ENCODE measurements around the gene AGXT.

Gene AGXT

DNA sequence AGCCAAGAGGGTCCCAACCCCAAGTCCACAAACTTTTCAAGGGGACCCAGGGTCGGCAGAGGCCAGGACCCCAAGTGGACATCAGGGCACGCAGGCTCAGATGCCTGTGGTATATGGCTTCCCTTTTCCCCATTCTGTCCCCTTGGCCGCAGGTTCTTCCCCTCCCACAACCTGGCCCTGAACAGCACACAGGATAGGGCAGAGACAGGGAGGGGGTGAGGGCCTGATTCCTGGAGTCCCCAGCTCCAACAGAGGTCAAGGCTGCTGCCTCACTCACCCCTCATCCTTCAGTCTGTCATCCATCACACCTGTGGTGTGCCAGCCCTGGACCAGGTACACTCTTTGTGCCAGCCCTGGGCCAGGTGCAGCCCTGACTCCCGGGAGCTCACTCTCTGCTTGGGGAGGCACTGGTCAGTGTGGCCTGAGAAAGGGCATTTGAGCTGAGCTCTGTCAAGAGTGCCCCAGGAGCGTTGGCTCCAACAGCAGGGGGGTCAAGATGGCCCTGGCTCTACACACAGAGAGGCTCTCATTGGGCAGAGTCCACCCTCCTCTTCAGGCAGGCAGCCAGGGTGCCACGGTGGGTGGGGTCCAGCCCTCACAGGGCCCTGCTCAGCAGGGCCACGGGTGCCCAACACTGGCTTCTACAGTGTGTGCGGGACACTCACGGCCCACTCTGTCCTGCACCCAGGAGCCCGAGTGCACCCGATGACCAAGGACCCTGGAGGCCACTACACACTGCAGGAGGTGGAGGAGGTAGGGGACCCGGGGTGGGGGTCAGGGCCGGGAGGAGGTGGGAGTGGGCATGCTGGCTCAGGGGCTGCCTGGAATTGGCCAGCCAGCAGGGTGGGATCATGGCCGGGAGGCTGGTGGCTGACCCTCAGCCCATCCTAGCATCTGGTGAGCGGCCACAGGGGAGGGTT is 1.6 kb downstream of the AGXT start:
- Histone ChIP-seq H3K9me3 (ENCODE audit: control insufficient read depth, low read length) (no peaks in the 10 kb centered on the region), H3K4me1 (ENCODE audit: control insufficient read depth, insufficient read depth, low read length) (no peaks in the 10 kb centered on the region), H3K27me3 (ENCODE audit: control insufficient read depth, insufficient read depth, low read length, poor library complexity, severe bottlenecking) (no peaks in the 10 kb centered on the region), H3K4me3 (ENCODE audit: insufficient read depth, low read depth, low read length) (no peak overlapping the region), H3K27ac (ENCODE audit: insufficient read depth, low read depth, low read length, poor library complexity, severe bottlenecking) (no peak overlapping the region), H3K36me3 (ENCODE audit: control insufficient read depth, insufficient read depth, low read length) (no peaks in the 10 kb centered on the region)
- WGBS, 2 experiments = 91 to 93% methylated on average over 15 of the region's 15 CpGs

DNA sequence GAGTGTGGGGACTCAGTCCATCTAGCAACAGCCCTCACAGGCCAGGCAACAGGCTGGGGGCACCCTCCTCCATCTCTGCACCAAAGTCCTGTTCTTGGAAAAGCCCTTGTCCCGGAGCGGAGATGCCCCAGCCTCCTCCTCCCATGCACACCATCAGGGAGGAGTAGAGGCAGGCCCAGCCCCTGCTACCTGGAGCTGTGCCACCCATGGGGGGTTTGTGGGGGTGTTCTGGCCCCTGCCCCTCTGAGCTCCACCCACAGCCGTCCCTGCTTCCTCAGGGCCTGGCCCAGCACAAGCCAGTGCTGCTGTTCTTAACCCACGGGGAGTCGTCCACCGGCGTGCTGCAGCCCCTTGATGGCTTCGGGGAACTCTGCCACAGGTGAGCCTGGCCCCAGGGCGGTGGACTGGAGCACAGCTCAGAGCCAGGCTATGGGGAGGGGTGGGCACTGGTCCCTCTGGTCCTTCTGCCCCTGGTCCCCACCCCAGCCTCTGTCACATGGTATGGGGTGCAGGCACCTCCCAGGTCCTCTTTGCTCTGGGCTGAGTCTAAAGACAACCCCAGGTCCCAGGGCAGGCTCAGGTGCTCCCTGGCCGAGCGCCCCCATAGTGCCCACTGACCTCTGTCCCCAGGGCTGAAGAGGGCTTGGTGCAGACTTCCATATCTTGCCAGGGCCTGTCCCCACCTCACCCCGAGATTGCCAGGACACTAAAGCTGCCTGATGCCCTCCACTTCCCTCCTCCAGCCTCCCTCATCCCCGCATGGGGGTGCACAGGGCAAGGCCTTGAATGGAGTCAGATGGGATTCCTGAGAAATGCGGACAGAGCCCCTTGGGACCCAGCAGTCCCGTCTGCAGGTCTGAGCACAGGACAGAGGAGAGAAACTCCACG is 2.7 kb downstream of the AGXT start:
- H3K4me3 ChIP-seq (ENCODE audit: insufficient read depth, low read depth, low read length) = no peak overlapping the region
- no peaks in the 10 kb centered on the region for H3K27me3 ChIP-seq (ENCODE audit: control insufficient read depth, insufficient read depth, low read length, poor library complexity, severe bottlenecking)
- WGBS, 2 experiments = 90 to 92% methylated on average over 16 of the region's 16 CpGs
- H3K4me1 ChIP-seq (ENCODE audit: control insufficient read depth, insufficient read depth, low read length) = no peaks in the 10 kb centered on the region
- no peaks in the 10 kb centered on the region for H3K9me3 ChIP-seq (ENCODE audit: control insufficient read depth, low read length)
- H3K27ac ChIP-seq (ENCODE audit: insufficient read depth, low read depth, low read length, poor library complexity, severe bottlenecking) = no peak overlapping the region
- H3K36me3 ChIP-seq (ENCODE audit: control insufficient read depth, insufficient read depth, low read length) = no peaks in the 10 kb centered on the region

DNA sequence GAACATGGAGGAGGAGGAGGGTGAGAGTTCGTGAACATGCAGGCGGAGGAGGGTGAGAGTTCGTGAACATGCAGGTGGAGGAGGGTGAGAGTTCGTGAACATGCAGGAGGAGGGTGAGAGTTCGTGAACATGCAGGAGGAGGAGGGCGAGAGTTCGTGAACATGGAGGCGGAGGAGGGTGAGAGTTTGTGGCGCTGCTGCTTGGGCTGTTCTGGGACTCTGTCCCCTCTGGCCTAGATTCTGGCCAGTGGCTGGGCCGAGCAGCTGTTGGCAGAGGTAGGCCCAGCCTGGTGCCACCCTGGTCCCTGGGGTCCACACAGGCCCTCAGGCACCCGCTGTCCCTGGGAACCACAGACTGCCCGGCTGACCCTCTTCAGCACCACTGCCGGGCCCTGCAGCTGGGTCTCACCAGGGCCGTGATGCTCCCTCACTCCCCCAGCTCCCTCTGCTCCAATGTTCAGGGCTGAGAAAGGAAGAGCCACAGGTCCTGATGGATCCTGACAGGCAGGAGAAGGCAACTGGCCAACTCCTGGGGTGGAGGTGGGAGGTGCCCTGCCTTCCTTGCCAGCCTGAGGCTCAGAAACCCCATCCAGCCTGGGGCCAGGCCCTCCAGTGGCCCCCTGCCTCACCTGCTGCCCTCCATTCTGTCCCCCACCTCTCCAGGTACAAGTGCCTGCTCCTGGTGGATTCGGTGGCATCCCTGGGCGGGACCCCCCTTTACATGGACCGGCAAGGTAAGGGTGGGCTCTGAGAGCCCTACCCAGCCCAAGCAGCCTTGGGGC is 3.9 kb downstream of the AGXT start:
- no peaks in the 10 kb centered on the region for H3K27me3 ChIP-seq (ENCODE audit: control insufficient read depth, insufficient read depth, low read length, poor library complexity, severe bottlenecking)
- no peaks in the 10 kb centered on the region for H3K4me1 ChIP-seq (ENCODE audit: control insufficient read depth, insufficient read depth, low read length)
- no peak overlapping the region for H3K4me3 ChIP-seq (ENCODE audit: insufficient read depth, low read depth, low read length)
- no peaks in the 10 kb centered on the region for H3K9me3 ChIP-seq (ENCODE audit: control insufficient read depth, low read length)
- H3K36me3 ChIP-seq (ENCODE audit: control insufficient read depth, insufficient read depth, low read length) = no peaks in the 10 kb centered on the region
- 93 to 94% methylated on average over 17 of the region's 17 CpGs for WGBS, 2 experiments
- H3K27ac ChIP-seq (ENCODE audit: insufficient read depth, low read depth, low read length, poor library complexity, severe bottlenecking) = no peak overlapping the region

DNA sequence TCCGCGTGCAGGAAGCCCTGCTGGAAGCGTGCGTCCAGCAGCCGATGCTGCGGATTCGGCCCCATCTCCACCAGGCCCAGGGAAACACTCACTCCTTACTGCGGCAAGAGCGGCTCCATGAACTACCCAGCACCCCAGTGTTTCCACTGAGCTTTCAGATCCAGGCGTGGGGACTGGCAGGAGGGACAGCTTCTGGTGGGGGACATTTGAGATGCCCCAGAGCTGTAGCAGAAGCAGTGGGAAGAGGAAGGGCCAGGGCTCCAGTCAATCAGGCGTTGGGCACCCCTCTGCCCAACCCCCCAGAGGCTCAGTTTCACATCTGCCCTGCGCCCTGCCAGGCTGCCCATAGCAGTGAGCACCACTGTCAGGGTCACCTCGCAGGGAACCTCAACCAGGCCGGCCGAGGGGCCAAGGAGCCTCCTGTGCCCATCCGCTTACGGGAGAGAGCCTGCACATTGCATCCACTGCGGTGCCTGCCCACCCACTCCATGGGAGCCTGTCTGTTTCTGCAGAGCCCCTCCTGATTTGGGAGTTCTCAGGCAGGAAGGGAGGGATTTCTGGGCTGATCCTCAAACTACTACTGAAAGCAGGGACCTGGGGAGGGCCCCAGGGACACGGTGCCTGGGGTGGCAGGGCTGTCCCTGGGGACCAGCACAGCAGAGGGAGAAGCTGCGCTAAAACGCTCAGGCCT is 4.6 kb downstream of the AGXT start:
- H3K9me3 ChIP-seq (ENCODE audit: control insufficient read depth, low read length) = no peaks in the 10 kb centered on the region
- H3K4me1 ChIP-seq (ENCODE audit: control insufficient read depth, insufficient read depth, low read length) = no peaks in the 10 kb centered on the region
- H3K4me3 ChIP-seq (ENCODE audit: insufficient read depth, low read depth, low read length) = no peak overlapping the region
- no peaks in the 10 kb centered on the region for H3K36me3 ChIP-seq (ENCODE audit: control insufficient read depth, insufficient read depth, low read length)
- no peaks in the 10 kb centered on the region for H3K27me3 ChIP-seq (ENCODE audit: control insufficient read depth, insufficient read depth, low read length, poor library complexity, severe bottlenecking)
- WGBS, 2 experiments = 91 to 94% methylated on average over 21 of the region's 21 CpGs
- no peak overlapping the region for H3K27ac ChIP-seq (ENCODE audit: insufficient read depth, low read depth, low read length, poor library complexity, severe bottlenecking)

DNA sequence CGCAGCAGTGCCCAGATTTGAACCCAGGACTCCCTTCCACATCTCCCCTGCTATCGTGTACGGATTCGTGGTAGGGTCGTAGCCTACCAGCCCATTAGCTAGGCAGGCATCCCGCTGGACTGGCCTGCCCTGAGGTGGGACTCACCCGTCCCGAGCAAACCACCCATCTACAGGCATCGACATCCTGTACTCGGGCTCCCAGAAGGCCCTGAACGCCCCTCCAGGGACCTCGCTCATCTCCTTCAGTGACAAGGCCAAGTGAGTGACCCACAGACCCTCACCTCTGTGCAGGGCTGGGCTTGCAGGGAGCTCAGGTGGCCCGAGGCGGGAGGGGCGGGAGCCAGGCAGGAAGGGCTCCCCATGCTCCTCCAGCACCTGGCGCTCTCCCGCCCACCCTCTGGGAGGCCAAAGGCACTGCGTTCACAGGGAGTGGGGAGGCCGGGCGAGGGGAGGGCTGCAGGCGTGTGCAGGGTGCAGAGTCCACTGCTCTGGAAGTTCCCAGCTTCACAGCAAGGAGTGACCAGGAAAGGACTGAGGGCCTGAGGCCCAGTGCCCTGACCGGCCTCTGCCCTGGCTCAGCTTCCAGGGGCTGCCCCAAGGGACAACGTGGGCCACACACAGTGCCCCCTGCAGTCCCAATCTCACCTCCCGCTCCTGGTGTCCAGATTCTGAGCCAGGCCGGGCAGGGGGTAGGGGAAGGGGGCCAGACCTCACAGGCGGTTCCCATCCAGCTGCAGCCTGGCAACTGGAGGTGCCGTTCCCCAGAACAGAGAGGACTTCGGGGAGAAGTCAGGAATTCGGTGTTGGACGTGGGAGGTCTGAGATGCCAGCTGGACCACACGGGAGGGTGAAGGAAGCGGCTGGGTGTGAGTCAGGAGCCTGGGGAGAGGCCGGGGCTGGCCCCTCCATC is 5.4 kb downstream of the AGXT start:
- Histone ChIP-seq H3K4me1 (ENCODE audit: control insufficient read depth, insufficient read depth, low read length) (no peaks in the 10 kb centered on the region), H3K27me3 (ENCODE audit: control insufficient read depth, insufficient read depth, low read length, poor library complexity, severe bottlenecking) (no peaks in the 10 kb centered on the region), H3K4me3 (ENCODE audit: insufficient read depth, low read depth, low read length) (no peak overlapping the region), H3K9me3 (ENCODE audit: control insufficient read depth, low read length) (no peaks in the 10 kb centered on the region), H3K36me3 (ENCODE audit: control insufficient read depth, insufficient read depth, low read length) (no peaks in the 10 kb centered on the region), H3K27ac (ENCODE audit: insufficient read depth, low read depth, low read length, poor library complexity, severe bottlenecking) (no peak overlapping the region)
- 87% methylated on average over 33 of the region's 33 CpGs for WGBS, 2 experiments

DNA sequence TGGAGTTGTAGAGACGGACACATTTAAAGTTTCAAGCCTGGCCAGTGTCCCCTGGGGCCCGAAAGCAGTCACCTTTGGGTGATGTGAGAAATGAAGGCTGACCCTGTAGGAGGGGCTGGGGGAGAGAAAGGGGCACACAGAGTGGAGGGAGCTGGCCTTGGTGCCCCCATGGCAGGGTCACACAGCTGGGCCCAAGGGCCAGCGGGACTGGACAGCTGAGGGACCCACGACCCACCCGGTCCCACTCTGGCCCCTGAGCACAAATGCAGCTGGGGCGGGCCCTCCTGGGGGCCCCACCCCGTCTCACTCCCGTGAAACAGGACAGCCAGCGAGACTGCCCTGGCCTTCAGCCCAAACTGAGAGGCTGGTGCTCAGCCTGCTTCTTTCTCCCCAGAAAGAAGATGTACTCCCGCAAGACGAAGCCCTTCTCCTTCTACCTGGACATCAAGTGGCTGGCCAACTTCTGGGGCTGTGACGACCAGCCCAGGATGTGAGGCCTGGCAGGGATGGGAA is 6.1 kb downstream of the AGXT start:
- Histone ChIP-seq H3K4me3 (ENCODE audit: insufficient read depth, low read depth, low read length) (no peak overlapping the region), H3K4me1 (ENCODE audit: control insufficient read depth, insufficient read depth, low read length) (no peaks in the 10 kb centered on the region), H3K36me3 (ENCODE audit: control insufficient read depth, insufficient read depth, low read length) (no peaks in the 10 kb centered on the region), H3K27me3 (ENCODE audit: control insufficient read depth, insufficient read depth, low read length, poor library complexity, severe bottlenecking) (no peaks in the 10 kb centered on the region), H3K27ac (ENCODE audit: insufficient read depth, low read depth, low read length, poor library complexity, severe bottlenecking) (no peak overlapping the region), H3K9me3 (ENCODE audit: control insufficient read depth, low read length) (no peaks in the 10 kb centered on the region)
- WGBS, 2 experiments = 93 to 95% methylated on average over 12 of the region's 12 CpGs

DNA sequence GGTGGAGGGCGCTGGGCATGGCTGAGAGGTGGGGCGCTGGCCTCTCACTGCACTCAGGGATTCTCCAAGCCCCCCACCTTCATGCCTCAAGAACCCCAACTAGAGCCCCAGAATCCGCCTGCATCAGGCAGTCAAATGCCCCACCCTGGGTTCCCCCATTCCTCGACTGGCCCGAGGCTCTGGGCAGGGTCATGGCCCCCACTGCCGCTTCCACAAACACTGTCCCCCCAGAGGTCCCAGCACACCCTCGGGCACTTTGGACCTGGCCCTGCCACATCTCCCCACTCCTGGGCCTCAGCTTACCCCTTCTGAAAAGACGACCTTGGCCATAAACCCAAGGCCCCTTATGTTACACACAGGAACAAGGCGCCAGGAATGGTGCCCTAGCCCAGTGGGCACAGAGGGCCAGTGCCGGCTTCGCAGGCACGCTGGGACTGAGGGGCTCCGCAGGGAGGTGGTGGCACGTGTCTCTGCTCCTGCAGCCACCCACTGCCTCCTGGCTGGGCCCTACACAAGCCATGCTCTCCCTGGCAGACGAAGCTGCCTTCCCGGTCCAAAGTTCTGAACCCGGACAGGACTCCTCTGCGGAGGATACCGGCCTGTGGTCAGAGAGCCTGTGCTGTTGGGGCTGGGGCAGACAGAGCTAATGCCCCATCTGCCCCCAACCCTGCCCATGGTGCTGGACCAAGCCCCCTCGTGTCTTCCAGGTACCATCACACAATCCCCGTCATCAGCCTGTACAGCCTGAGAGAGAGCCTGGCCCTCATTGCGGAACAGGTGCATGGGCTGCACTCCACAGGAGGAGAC is 6.8 kb downstream of the AGXT start:
- no peaks in the 10 kb centered on the region for H3K36me3 ChIP-seq (ENCODE audit: control insufficient read depth, insufficient read depth, low read length)
- no peaks in the 10 kb centered on the region for H3K27me3 ChIP-seq (ENCODE audit: control insufficient read depth, insufficient read depth, low read length, poor library complexity, severe bottlenecking)
- 93% methylated on average over 22 of the region's 22 CpGs for WGBS, 2 experiments
- no peak overlapping the region for H3K4me3 ChIP-seq (ENCODE audit: insufficient read depth, low read depth, low read length)
- no peaks in the 10 kb centered on the region for H3K4me1 ChIP-seq (ENCODE audit: control insufficient read depth, insufficient read depth, low read length)
- H3K27ac ChIP-seq (ENCODE audit: insufficient read depth, low read depth, low read length, poor library complexity, severe bottlenecking) = no peak overlapping the region
- H3K9me3 ChIP-seq (ENCODE audit: control insufficient read depth, low read length) = no peaks in the 10 kb centered on the region

DNA sequence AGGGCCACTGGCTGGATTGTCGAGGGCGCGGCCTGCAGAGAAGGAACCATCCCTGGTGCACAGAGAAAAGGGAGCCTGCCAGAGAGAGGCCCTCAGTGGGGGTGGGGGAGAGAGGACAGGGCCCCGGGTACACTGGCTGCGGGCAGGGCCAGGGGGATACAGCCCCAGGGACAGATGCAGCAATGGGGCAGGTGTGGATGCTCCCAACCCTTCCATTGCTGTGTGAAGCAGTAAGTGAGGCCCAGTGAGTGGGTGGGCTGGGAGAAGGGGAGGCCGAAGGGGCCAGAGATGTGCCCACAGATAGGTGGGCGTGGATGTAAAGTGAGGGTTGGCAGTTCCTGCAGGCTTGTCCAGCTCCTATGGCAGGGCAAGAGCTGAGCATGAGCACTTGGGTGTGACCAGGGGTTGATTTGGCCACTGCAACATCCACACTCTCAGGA is 7.4 kb downstream of the AGXT start:
- Histone ChIP-seq H3K36me3 (ENCODE audit: control insufficient read depth, insufficient read depth, low read length) (no peaks in the 10 kb centered on the region), H3K4me3 (ENCODE audit: insufficient read depth, low read depth, low read length) (no peak overlapping the region), H3K4me1 (ENCODE audit: control insufficient read depth, insufficient read depth, low read length) (no peaks in the 10 kb centered on the region), H3K27me3 (ENCODE audit: control insufficient read depth, insufficient read depth, low read length, poor library complexity, severe bottlenecking) (no peaks in the 10 kb centered on the region), H3K9me3 (ENCODE audit: control insufficient read depth, low read length) (no peaks in the 10 kb centered on the region), H3K27ac (ENCODE audit: insufficient read depth, low read depth, low read length, poor library complexity, severe bottlenecking) (no peak overlapping the region)
- WGBS, 2 experiments = 80 to 81% methylated on average over 7 of the region's 7 CpGs

All from ectodermal cell (in vitro differentiated cells).